NCI-H2196 (cell line): ENCODE results near the gene MAPK8IP2.

Experiments used
- DNase-seq: peaks from one replicate; lab custom pipeline; 2025; ENCODE audit not compliant: unreplicated experiment; lab: John Stamatoyannopoulos, UW

Gene MAPK8IP2

DNA sequence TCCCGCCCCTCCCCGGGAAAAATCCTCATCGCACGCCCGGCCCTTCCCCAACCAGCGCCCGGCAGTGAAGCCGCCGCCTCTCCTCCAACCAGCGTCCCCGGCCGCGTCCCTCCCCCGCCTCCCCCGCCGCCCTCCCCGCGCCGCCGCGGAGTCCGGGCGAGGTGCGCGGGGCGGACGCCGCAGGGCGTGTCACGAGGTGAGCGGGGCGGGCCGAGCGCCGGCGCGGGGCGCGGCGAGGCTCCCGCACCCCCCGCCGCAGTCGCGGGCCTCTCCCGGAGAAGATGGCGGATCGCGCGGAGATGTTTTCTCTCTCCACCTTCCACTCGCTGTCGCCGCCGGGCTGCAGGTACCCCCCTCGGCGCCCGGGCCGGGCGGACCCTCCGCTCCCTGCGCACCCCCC, at the start of gene MAPK8IP2:
Gene MAPK8IP2 (plus strand): TSS at position 256 of the 400 bp plus-strand sequence. CDS start 26 bp downstream, at position 282.
- peak; percentile 45 for DNase-seq

DNA sequence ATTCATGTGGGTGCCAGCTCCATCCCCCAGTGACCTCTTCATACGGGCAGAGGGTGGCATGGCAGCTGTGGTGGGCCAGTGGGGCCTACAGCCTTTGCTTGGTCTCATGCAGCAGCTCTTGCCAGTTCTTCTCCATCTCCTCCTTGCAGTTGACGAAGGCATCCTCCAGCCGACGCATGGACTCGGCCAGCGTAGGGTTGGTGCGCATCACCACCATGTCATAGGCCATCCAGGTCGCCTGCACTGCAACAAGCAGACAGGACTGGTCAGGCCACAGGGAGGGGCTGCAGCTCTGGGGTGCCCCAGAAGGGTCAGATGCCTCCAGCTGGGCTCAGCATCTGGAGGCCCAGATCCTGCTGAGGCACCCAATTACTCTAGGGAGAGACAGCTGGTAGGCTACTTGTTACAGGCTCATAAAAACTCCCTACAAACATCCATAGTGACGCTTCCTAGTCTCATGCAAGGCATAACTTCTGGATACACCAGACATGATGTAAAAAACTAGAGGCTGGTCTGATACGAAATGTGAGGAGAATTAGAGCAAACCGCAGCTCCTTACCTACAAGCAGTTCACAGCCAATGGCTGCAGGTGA, 49.3 kb upstream of the MAPK8IP2 start:
- DNase-seq: no peak

DNA sequence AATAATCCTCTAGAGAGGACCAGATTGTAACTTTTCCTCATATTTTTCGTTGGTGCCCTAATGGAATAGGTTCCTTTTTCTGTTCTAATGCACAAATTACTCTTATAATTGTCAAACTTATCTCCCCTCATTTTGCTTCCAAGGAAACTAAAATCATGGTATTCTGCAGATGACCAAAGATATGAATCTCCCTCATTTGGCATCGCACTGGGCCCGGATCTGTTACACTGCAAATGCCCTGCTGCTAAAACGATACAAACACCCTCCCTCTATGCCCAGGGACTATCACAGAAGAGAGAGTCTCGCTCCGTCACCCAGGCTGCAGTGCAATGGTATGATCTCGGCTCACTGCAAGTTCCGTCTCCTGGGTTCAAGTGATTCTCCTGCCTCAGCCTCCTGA, 47.3 kb upstream of the MAPK8IP2 start:
- no peak for DNase-seq

DNA sequence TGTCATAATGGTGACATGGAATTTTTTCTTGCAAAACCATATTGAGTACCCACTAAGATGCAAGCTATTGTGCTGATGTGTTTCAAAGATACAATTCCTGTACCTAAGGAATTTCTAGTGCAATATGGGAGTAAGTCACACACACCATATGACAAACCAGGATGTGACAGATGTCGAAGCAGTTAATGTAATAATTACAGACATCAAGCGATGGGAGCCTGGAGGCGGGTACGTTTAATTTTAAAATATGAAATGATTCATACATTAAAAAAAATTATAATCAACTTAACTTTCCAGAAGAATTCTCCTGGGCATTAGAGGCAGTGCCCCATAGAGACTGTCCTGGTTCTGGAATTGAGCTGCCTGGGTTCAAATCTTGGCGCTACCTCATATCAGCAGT, 43.9 kb upstream of the MAPK8IP2 start:
- no peak for DNase-seq

DNA sequence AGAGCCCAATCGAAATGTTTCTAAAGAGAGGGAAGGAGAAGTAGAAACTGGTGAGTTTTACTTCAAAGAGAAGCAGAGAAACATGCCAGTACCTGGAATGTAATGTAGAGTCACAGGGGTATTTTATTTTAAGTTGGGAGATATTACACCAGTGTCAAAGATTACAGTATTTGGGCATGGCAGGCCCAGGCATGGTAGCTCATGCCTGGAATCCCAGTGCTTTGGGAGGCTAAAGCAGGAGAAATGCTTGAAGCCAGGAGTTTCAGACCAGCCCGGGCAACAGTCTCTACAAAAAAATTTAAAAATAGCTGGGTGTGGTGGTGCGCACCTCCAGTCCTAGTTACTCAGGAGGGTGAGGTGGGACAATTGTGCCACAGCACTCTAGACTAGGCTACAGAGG, 40.6 kb upstream of the MAPK8IP2 start:
- DNase-seq: no peak

DNA sequence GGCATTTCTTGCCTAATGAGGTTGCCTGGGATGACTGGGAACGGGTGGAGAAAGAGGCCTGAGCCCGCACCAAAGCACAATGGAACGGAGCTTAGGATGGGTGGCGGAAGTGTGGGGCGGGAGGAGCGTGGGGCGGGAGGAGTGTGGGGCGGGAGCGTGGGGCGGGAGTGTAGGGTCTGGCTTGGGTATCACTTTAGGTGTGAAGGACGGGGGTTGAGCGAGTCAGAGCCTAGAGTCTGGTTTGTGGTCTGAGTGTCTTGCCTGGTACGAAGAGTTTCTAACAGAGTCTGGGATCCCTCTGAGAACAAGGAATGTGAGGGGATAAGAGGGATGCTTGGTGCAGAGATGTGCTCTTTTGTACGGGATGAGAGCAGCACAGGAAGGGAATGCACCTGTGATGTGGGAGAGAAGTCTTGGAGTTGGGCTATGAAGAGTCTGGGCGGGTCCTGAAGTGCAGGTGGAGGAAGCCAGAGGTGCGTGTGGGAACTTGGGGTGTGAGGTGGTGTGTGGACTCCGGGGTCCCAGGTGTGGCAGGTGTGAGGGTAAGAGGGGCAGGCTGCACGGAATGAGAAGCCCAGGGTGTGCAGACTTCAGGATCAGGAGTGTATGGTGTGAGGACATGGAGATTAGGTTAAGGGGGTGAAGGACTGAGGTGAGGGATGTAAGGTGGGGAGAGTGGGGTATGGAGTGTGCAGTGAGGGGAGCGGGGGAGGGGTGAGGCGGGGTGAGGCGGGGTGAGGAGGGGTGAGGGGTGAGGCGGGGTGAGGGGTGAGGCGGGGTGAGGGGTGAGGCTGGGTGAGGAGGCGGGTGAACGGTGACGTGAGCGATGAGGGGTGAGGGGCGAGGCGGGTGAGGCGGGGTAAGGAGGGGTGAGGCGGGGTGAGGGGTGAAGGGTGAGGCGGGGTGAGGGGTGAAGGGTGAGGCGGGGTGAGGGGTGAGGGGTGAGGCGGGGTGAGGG, 38.9 kb upstream of the MAPK8IP2 start:
- no peak for DNase-seq

DNA sequence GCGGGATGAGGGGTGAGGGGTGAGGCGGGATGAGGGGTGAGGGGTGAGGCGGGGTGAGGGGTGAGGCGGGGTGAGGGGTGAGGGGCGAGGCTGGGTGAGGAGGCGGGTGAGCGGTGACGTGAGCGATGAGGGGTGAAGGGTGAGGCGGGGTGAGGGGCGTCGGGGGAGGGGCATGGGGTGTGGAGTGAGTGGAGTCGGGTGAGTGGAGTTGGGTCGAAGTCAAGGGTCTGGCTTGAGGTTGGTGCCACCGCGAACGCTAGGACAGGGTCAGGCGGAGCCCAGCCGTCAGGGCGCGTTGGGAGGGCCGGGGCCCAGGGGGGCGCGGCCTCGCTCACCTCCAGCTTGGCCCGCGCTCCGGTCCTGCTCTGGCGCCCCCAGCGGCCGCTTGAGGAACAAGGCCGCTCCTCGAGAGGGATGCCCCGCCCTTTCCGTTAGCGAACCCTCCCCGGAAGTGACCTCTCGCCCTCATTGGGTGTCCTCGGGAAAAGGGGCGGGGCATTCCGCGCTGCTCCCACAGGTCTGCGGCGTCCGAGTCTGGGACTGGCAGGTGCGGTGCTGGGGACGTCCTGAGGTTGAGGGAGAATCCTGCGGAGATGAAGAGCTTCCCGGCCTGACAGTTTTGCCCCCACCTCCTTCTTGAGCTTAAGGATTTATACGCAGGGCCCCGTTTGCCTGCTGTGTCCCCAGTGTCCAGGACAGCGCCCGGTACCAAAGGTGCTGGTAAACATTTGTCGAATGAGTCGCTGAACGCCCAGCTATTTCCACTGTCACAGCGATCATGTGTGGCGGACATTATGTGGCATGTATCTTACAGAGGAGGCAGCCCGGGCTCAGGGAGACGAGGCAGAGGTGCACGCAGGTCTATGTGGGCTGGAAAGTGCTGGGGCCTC, 37.8 kb upstream of the MAPK8IP2 start, which contains the start of gene SYCE3:
Gene SYCE3 (minus strand): TSS at position 397 of the 890 bp plus-strand sequence. CDS start 6,514 bp downstream, outside the sequence.
- peak; percentile 89 for DNase-seq

DNA sequence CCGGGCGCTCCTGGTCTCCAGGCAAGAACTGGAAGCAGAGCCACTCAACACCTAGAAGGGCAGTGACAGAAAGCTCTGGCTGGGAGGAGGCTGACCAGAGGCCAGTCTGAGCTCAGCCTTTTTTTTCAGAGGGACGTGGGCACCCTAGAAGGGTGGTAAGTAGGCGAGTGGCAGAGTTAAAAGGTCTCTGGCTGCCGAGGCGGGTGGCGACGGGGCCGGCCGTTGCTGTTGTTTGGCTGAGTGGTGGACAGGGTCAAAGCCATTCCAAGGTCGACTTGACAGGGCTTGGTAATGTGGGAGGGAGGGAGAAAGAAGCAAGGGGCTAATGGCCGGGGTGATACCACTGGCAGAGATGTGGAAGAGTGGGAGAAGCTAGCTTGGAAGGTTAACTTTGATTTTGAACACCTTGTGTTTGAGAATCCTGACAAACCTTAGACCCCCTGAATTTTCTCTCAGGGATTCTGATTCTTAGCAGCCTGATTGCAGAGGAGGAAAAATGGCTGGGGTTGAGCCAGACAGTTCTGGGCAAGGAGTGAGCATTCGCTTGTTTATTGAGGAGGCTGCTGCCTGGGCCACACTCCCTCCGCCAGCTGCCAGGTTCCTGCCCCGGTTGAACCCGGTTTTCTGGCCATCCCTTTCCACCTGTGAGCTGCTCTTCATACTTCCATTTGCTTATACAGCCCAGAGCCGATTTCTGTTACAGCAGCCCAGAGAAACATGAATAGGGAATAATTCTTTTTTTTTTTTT, 37.0 kb upstream of the MAPK8IP2 start:
- no peak for DNase-seq

DNA sequence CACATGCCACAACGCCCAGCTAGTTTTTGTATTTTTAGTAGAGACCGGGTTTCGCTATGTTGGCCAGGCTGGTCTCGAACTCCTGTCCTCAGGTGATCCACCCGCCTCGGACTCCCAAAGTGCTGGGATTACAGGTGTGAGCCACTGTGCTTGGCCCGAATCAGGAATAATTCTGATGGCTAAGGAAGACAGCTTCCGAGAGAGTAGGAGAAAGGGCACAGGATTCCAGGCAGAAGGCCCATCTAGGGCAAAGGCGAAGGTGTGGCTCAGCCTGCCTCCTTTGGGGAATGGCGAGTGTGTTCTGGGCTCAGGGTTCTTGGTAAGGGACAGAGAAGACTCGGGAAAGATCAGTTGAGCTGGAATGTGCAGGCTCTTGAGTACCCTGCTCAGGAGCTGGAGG, 36.3 kb upstream of the MAPK8IP2 start:
- no peak for DNase-seq

DNA sequence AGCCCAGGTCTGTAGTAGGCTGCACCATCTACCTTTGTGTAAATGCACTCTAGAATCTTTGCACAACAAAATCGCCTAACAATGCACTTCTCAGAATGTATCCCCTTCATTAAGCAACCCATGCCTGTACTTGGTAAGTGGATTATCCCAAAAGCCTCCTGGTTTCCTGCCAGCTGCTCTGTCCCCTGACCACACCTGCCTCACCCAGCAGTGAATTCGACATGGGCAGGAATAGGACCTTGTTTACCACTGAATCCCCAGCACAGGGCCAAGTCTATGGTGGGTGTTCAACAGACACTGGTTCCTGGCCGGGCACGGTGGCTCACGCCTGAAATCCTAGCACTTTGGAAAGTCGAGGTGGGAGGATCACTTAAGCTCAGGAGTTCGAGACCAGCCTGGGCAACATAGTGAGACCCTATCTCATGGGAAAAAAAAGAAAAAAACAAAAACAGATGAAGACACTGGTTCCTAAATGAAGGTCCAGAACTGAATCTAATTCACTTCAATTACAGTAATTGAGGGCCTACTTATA, 32.8 kb upstream of the MAPK8IP2 start:
- no peak for DNase-seq

DNA sequence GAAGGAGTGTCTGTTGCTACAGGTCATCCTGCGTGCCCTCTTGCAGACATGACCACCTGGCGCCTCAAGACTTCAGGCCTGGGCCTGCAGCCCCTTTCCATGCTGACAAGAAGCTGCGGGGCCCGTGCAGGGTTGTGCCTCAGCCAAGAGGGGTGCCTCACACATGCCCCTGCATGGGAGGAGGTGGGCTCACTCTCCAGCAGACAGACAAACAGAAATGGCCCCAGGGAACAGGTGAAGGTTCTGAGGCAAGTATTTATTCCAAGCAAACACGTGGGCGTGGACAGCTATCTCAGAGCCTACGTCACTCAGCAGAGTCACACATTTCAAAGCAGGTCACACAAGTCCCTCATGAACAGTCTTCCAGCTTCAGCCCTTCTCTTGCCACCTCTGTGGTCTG, 32.0 kb upstream of the MAPK8IP2 start:
- no peak for DNase-seq

DNA sequence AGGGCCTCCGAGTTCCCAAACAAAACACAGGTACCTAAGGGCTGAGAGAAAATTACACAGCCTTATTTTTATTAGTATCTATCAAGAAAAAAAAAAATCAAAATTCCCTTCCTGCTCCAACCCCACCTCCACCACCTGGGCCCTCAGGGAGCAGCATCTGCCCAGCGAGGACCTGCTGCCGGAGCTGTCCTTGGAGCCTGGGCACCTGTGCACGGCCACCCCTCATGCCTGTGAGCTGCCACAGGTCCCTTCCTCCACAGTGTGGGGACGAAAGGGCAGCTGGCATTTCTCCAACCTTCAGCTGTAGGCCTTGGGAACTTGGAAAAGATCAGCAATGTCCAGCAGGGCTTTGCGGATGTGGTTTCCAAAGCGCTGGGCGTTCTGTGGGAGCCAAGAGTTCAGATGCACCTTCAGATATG, 31.5 kb upstream of the MAPK8IP2 start:
- DNase-seq: no peak

DNA sequence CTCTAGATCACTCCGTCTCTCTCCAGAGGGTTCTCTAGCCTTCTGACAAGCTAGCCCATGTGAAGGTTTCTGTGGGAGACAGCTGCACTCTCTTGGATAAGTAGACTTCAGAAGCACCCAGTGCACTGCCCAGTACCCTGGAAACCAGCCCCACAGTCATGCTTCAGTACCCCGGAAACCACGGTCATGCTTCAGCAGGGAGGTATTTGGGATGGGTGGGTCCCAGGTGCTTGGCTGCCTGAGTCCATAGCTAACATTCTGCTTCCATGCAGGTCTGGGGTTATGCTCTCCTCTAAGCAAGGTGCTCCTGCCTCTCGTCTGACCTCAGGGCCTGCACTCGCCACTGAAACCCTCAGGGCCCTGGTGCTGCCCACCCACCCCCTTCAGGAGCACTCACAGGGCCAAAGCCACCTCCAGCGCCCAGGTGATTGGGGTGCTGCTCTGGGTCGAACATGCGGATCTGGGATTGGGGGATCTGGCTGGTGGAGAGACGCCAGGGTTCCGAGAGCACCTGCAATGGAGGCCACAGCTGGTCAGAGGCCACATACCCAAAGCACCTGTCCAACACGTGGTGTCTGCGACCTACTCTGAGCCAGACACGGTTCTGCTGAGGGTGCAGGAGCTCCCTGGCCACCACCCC, 30.6 kb upstream of the MAPK8IP2 start:
- DNase-seq: no peak

DNA sequence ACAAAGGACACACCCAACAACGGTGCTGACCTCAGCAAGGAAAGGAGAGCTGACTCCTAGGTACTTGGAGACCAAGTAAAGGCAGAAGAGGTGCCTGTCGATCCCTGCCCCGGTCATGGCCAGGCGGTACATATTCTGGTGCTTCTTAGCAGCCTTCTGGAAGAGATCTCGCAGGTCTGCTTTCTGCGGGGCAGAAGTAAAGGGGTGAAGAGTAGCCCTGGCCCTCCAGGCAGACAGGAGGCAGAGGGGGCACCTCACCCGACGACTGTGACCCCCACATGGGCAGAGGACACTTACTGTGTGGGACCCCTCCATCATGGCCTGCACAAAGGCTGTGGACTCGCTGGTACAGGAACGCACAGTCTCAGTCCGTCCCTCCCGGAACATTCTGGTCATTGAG, 29.7 kb upstream of the MAPK8IP2 start:
- no peak for DNase-seq

DNA sequence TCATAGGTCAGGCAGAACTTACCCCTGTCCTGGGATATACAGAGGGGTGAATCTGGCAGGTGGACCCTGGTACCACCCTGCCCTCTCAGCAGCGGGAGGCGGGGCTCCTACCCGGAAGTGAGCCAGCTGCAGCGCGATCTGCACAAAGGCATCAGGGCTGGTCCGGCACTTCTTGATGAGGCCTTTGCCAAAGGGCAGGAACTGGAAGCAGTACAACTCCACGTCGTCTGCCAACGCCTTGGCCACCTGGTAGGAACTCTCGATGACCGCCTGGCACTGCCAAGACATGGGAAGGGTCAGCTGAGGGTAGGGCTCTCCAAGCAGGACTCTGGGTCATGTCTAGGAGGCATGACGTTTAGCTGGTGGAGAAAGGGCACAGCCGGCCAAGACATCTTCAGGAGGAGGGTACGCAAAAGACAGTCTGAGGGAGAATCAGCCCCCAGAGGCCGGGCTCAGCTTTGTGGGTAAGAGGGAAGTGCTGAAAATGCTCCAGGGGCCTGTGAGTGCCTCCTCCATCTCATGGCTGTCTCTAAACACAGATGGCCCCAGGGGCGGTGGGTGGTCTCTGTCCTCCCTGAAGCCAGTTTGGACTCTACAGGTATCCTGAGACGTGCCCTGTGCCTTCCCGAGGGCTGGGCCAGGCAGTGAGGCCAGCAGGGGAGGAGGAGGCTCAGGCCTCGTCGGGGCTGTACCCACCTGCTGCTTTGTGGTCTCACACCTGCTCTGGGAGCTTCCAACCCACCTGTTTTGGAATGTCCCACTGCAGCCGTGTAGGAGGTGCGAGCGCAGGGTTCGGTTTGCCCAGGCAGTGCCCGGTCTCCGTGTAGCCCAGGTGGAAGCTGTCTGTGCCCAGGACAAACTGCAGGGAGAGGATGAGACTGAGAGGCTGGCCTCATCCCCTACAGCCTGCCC, 29.1 kb upstream of the MAPK8IP2 start:
- no peak for DNase-seq

DNA sequence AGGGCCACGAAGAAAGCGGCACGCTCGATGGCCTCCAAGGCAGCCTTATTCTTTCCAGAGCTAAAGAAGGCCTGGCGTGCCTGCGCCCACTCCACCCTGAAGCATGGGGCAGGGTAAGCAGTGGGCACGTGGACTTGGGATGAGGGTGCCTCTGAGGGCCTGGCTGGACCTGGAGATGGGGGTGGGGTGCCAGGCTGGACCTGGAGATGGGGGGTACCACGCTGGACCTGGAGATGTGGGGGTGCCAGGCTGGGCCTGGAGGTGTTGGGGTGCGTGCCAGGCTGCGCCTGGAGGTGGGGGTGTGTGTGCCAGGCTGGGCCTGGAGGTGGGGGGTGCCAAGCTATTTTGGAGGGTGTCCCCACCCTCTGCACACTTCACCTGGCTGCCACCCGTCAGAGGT, 27.6 kb upstream of the MAPK8IP2 start:
- DNase-seq: no peak

DNA sequence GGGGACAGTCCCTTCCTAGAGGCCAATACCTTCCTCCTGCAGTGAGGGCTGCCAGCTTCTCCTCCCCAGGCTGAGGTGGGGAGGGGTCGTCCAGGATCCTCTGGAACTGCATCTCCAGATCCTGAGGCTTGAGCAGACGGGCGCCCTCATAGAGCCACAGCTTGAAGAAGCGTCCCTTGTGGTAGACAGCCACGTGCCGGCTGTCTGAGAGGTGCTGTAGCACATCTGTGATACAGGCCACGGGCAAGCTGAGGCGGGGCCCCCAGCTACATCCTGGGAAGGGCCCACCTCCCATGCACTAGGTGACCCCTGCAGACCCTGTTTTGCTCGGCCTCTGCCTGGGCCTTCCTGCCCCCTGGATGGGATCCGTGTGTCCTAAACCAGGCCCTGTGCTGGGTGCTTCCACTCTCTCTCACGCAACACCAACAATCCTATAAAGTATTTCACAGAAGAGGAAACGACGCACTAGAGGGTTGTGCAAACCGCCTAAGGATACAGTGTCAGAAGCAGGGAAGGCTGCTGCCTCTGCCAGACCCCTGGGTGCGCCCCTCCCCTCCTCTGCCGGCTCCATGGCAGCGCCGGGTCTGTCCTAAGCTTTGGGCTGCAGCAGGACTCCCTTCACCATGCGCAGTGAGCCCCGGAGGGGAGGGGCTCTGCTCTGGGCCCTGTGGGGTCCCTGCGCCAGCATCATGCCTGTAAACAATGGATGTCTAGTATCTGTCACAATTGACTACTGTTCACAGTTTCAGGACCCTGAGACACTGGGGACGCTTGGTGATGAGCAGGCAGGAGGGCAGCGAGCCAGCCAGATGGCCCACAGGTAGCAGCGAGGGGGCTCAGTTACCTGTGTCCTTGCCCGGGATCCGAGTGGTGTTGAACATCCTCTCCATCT, 26.9 kb upstream of the MAPK8IP2 start:
- no peak for DNase-seq

DNA sequence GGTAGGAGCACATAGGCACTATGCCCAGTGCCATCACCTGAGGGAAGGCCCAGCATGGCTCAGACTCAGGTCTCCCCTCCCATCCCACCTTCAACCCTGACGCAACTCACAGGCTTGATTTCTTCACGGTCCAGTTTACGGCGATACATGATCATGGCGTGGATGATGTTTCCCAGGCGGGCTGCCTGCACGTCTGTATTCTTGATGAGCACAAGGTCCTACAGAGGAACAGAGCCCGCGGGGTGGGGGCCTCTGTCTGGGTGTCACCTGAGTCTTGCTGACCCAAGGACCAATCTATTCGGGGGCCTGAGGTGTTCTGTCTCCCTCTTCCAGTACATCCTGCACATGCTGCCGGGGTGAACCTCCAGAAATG, 26.2 kb upstream of the MAPK8IP2 start:
- DNase-seq: no peak
